Breast epithelium (tissue), 3 donors: ENCODE data around the gene FRY.

Experiments used
- CTCF ChIP-seq, 3 donors: fragments of 450-650 bp; IDR thresholded peaks; one replicate each; pipeline ENCODE4 v1.5.1; 2016 to 2017; ENCODE audit warnings: antibody characterized with exemption in 3 of 3, mild to moderate bottlenecking in 3 of 3, moderate library complexity in 3 of 3
- POLR2AphosphoS5 ChIP-seq, 3 donors: sonication (generic); formaldehyde crosslinking; IDR thresholded peaks; one replicate each; pipeline ENCODE4 v1.6.1; 2017; ENCODE audit warnings: antibody characterized with exemption in 3 of 3

GRCh38 chr13:32168131-32168530 is 136.6 kb downstream of the FRY start:
- TF ChIP-seq POLR2AphosphoS5 (IDR thresholded peaks at IDR 0.05) (no peak), CTCF (IDR thresholded peaks at IDR 0.05) (no peak)
